Measurements from ENCODE around the gene ZNF512.
"Not testable (repeated sequence)": the region's sequence is repeated elsewhere in the genome, so short reads cannot be mapped to it uniquely, and the experiment has no call there.

ZNF512 gene

GRCh38 chr2:27587025-27587424 is 4.2 kb downstream of the ZNF512 start:
- H3K27me3 ChIP-seq (ENCODE audit: insufficient read depth, low read length): peaks cover 3% of the 10 kb centered on the region
- H3K4me1 ChIP-seq (ENCODE audit: insufficient read depth, low read length): peaks cover 7% of the 10 kb centered on the region
- no peak overlapping the region for H3K9ac ChIP-seq (ENCODE audit: low read depth, low read length)
- no peaks in the 10 kb centered on the region; the same call in 1 of the 2 replicates for H3K9me3 ChIP-seq (ENCODE audit: insufficient read depth, low read depth, low read length)
- no peak overlapping the region for H3K27ac ChIP-seq (ENCODE audit: low read length)
- no peak overlapping the region for H3K4me3 ChIP-seq (ENCODE audit: low read length)
- H3K36me3 ChIP-seq (ENCODE audit: insufficient read depth, low read depth, low read length): no peaks in the 10 kb centered on the region

- Histone ChIP-seq H3K4me3 (ENCODE audit: low read length) (no peak overlapping the region), H3K9ac (ENCODE audit: low read depth, low read length) (no peak overlapping the region), H3K27me3 (ENCODE audit: insufficient read depth, low read length) (no peaks in the 10 kb centered on the region), H3K4me1 (ENCODE audit: insufficient read depth, low read length) (peaks cover 7% of the 10 kb centered on the region), H3K36me3 (ENCODE audit: insufficient read depth, low read depth, low read length) (no peaks in the 10 kb centered on the region), H3K27ac (ENCODE audit: low read length) (no peak overlapping the region), H3K9me3 (ENCODE audit: insufficient read depth, low read depth, low read length) (peaks cover 6% of the 10 kb centered on the region)
These were observed 5.5 kb downstream of the ZNF512 start for GRCh38 chr2:27588308-27588707.

GRCh38 chr2:27591745-27592144 is 8.9 kb downstream of the ZNF512 start:
- no peak overlapping the region for H3K27ac ChIP-seq (ENCODE audit: low read length)
- no peak overlapping the region for H3K4me3 ChIP-seq (ENCODE audit: low read length)
- H3K9me3 ChIP-seq (ENCODE audit: insufficient read depth, low read depth, low read length): peaks cover 14% of the 10 kb centered on the region
- H3K9ac ChIP-seq (ENCODE audit: low read depth, low read length): no peak overlapping the region
- H3K4me1 ChIP-seq (ENCODE audit: insufficient read depth, low read length): no peaks in the 10 kb centered on the region
- no peaks in the 10 kb centered on the region for H3K36me3 ChIP-seq (ENCODE audit: insufficient read depth, low read depth, low read length)
- H3K27me3 ChIP-seq (ENCODE audit: insufficient read depth, low read length): no peaks in the 10 kb centered on the region

- Histone ChIP-seq H3K4me1 (ENCODE audit: insufficient read depth, low read length) (no peaks in the 10 kb centered on the region), H3K36me3 (ENCODE audit: insufficient read depth, low read depth, low read length) (0 out of 2 replicates have a peak, but pooled peaks cover 5% of the 10 kb centered on the region), H3K9me3 (ENCODE audit: insufficient read depth, low read depth, low read length) (peaks cover 14% of the 10 kb centered on the region), H3K27me3 (ENCODE audit: insufficient read depth, low read length) (no peaks in the 10 kb centered on the region), H3K4me3 (ENCODE audit: low read length) (no peak overlapping the region), H3K9ac (ENCODE audit: low read depth, low read length) (no peak overlapping the region), H3K27ac (ENCODE audit: low read length) (no peak overlapping the region)
These were observed 10.4 kb downstream of the ZNF512 start for GRCh38 chr2:27593240-27593639.

- H3K27me3 ChIP-seq (ENCODE audit: insufficient read depth, low read length); H3K27ac ChIP-seq (ENCODE audit: low read length); H3K4me3 ChIP-seq (ENCODE audit: low read length); H3K4me1 ChIP-seq (ENCODE audit: insufficient read depth, low read length); H3K9ac ChIP-seq (ENCODE audit: low read depth, low read length); H3K36me3 ChIP-seq (ENCODE audit: insufficient read depth, low read depth, low read length): not testable (repeated sequence)
- H3K9me3 ChIP-seq (ENCODE audit: insufficient read depth, low read depth, low read length): peaks cover 14% of the 10 kb centered on the region
These were observed 11.3 kb downstream of the ZNF512 start for GRCh38 chr2:27594020-27594703.

GRCh38 chr2:27595412-27595811 is 12.6 kb downstream of the ZNF512 start:
- peaks cover 22% of the 10 kb centered on the region for H3K36me3 ChIP-seq (ENCODE audit: insufficient read depth, low read depth, low read length)
- H3K27ac ChIP-seq (ENCODE audit: low read length); H3K9ac ChIP-seq (ENCODE audit: low read depth, low read length); H3K4me3 ChIP-seq (ENCODE audit: low read length); H3K27me3 ChIP-seq (ENCODE audit: insufficient read depth, low read length); H3K4me1 ChIP-seq (ENCODE audit: insufficient read depth, low read length): not testable (repeated sequence)
- H3K9me3 ChIP-seq (ENCODE audit: insufficient read depth, low read depth, low read length): peaks cover 14% of the 10 kb centered on the region

GRCh38 chr2:27596627-27597026 is 13.8 kb downstream of the ZNF512 start:
- H3K36me3 ChIP-seq (ENCODE audit: insufficient read depth, low read depth, low read length): peaks cover 32% of the 10 kb centered on the region
- H3K27ac ChIP-seq (ENCODE audit: low read length): no peak overlapping the region
- no peak overlapping the region for H3K4me3 ChIP-seq (ENCODE audit: low read length)
- H3K27me3 ChIP-seq (ENCODE audit: insufficient read depth, low read length): no peaks in the 10 kb centered on the region
- peaks cover 14% of the 10 kb centered on the region for H3K9me3 ChIP-seq (ENCODE audit: insufficient read depth, low read depth, low read length)
- H3K9ac ChIP-seq (ENCODE audit: low read depth, low read length): no peak overlapping the region
- no peaks in the 10 kb centered on the region for H3K4me1 ChIP-seq (ENCODE audit: insufficient read depth, low read length)

GRCh38 chr2:27606611-27607010 is 23.8 kb downstream of the ZNF512 start:
- H3K9me3 ChIP-seq (ENCODE audit: insufficient read depth, low read depth, low read length): no peaks in the 10 kb centered on the region
- no peaks in the 10 kb centered on the region for H3K27me3 ChIP-seq (ENCODE audit: insufficient read depth, low read length)
- H3K36me3 ChIP-seq (ENCODE audit: insufficient read depth, low read depth, low read length): peaks cover 66% of the 10 kb centered on the region
- H3K4me1 ChIP-seq (ENCODE audit: insufficient read depth, low read length): no peaks in the 10 kb centered on the region
- H3K27ac ChIP-seq (ENCODE audit: low read length): no peak overlapping the region
- no peak overlapping the region for H3K4me3 ChIP-seq (ENCODE audit: low read length)
- no peak overlapping the region for H3K9ac ChIP-seq (ENCODE audit: low read depth, low read length)

GRCh38 chr2:27613985-27614384 is 31.1 kb downstream of the ZNF512 start:
- Histone ChIP-seq H3K27ac (ENCODE audit: low read length) (no peak overlapping the region), H3K9me3 (ENCODE audit: insufficient read depth, low read depth, low read length) (no peaks in the 10 kb centered on the region), H3K9ac (ENCODE audit: low read depth, low read length) (no peak overlapping the region), H3K27me3 (ENCODE audit: insufficient read depth, low read length) (no peaks in the 10 kb centered on the region), H3K4me1 (ENCODE audit: insufficient read depth, low read length) (no peaks in the 10 kb centered on the region), H3K4me3 (ENCODE audit: low read length) (no peak overlapping the region), H3K36me3 (ENCODE audit: insufficient read depth, low read depth, low read length) (peaks cover 55% of the 10 kb centered on the region)

- Histone ChIP-seq H3K4me3 (ENCODE audit: low read length) (no peak overlapping the region), H3K36me3 (ENCODE audit: insufficient read depth, low read depth, low read length) (peaks cover 56% of the 10 kb centered on the region)
These were observed 32.5 kb downstream of the ZNF512 start for GRCh38 chr2:27615316-27615715.

GRCh38 chr2:27621524-27621923 is 38.7 kb downstream of the ZNF512 start:
- H3K27ac ChIP-seq (ENCODE audit: low read length): no peak overlapping the region
- H3K9ac ChIP-seq (ENCODE audit: low read depth, low read length): no peak overlapping the region
- H3K9me3 ChIP-seq (ENCODE audit: insufficient read depth, low read depth, low read length): no peaks in the 10 kb centered on the region
- H3K4me1 ChIP-seq (ENCODE audit: insufficient read depth, low read length): 0 out of 2 replicates have a peak, but pooled peaks cover 6% of the 10 kb centered on the region
- H3K36me3 ChIP-seq (ENCODE audit: insufficient read depth, low read depth, low read length): peaks cover 80% of the 10 kb centered on the region
- no peak overlapping the region for H3K4me3 ChIP-seq (ENCODE audit: low read length)
- H3K27me3 ChIP-seq (ENCODE audit: insufficient read depth, low read length): no peaks in the 10 kb centered on the region

More at GRCh38 chr2:27615316-27615715, 32.5 kb downstream of the ZNF512 start:
- Histone ChIP-seq H3K27me3 (ENCODE audit: insufficient read depth, low read length) (no peaks in the 10 kb centered on the region), H3K9me3 (ENCODE audit: insufficient read depth, low read depth, low read length) (no peaks in the 10 kb centered on the region), H3K4me1 (ENCODE audit: insufficient read depth, low read length) (no peaks in the 10 kb centered on the region), H3K27ac (ENCODE audit: low read length) (no peak overlapping the region), H3K9ac (ENCODE audit: low read depth, low read length) (no peak overlapping the region)

- no peak overlapping the region for H3K27ac ChIP-seq (ENCODE audit: low read length)
- H3K9ac ChIP-seq (ENCODE audit: low read depth, low read length): no peak overlapping the region
- no peak overlapping the region for H3K4me3 ChIP-seq (ENCODE audit: low read length)
- no peaks in the 10 kb centered on the region for H3K27me3 ChIP-seq (ENCODE audit: insufficient read depth, low read length)
- peaks cover 66% of the 10 kb centered on the region for H3K36me3 ChIP-seq (ENCODE audit: insufficient read depth, low read depth, low read length)
- H3K4me1 ChIP-seq (ENCODE audit: insufficient read depth, low read length): 0 out of 2 replicates have a peak, but pooled peaks cover 6% of the 10 kb centered on the region
- no peaks in the 10 kb centered on the region for H3K9me3 ChIP-seq (ENCODE audit: insufficient read depth, low read depth, low read length)
These were observed 40.1 kb downstream of the ZNF512 start for GRCh38 chr2:27622921-27623384.
